ENCODE measurements around the gene EXOC2.

EXOC2 gene, protein sequence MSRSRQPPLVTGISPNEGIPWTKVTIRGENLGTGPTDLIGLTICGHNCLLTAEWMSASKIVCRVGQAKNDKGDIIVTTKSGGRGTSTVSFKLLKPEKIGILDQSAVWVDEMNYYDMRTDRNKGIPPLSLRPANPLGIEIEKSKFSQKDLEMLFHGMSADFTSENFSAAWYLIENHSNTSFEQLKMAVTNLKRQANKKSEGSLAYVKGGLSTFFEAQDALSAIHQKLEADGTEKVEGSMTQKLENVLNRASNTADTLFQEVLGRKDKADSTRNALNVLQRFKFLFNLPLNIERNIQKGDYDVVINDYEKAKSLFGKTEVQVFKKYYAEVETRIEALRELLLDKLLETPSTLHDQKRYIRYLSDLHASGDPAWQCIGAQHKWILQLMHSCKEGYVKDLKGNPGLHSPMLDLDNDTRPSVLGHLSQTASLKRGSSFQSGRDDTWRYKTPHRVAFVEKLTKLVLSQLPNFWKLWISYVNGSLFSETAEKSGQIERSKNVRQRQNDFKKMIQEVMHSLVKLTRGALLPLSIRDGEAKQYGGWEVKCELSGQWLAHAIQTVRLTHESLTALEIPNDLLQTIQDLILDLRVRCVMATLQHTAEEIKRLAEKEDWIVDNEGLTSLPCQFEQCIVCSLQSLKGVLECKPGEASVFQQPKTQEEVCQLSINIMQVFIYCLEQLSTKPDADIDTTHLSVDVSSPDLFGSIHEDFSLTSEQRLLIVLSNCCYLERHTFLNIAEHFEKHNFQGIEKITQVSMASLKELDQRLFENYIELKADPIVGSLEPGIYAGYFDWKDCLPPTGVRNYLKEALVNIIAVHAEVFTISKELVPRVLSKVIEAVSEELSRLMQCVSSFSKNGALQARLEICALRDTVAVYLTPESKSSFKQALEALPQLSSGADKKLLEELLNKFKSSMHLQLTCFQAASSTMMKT

DNA sequence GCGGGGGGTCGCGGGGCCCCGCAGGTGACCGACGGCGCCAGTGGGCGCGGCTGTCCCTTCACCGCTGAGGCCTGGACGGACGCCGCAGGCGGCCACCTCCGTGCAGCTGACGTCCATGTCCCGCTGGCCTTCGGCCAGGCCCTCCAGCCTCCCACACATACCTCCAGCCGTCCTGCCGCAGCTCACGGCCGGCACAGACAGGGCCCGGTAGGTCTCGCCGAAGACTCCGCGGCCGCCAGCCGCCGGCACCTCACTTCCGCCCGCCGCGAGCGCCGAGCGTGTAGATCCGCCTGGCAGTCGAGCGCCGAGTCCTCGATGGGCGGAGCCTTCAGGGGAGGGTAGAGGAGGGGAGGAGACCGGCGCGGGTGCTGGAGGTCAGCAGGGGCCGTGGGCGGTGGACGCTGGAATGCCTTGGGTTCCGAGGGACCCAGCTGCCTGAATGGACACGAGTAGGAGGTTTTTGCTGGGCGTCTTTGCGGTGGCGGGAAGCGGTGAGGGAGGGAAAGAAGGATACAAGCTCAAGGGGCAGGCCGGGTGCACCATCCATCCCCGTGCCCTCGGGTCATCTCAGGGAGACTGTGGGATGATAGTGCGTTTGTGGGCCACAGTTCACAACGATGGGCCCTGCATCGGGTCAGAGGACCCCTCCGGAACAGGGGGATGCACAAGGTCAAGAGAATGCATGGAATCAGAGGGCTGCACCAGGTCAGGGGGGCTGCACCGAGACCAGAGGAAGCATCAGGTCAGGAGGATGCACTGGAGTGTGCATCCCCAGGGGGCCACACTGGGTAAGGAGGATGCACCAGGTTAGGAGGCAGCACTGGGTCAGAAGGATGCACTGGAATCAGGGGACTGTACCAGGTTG lies at the start of gene EXOC2:
Gene EXOC2, minus strand, starts transcription at position 282 of the 865 bp plus-strand sequence. CDS start 55,321 bp downstream, outside the sequence.
- DNase-seq (ENCODE audit: low spot score) = peak; percentile 83

DNA sequence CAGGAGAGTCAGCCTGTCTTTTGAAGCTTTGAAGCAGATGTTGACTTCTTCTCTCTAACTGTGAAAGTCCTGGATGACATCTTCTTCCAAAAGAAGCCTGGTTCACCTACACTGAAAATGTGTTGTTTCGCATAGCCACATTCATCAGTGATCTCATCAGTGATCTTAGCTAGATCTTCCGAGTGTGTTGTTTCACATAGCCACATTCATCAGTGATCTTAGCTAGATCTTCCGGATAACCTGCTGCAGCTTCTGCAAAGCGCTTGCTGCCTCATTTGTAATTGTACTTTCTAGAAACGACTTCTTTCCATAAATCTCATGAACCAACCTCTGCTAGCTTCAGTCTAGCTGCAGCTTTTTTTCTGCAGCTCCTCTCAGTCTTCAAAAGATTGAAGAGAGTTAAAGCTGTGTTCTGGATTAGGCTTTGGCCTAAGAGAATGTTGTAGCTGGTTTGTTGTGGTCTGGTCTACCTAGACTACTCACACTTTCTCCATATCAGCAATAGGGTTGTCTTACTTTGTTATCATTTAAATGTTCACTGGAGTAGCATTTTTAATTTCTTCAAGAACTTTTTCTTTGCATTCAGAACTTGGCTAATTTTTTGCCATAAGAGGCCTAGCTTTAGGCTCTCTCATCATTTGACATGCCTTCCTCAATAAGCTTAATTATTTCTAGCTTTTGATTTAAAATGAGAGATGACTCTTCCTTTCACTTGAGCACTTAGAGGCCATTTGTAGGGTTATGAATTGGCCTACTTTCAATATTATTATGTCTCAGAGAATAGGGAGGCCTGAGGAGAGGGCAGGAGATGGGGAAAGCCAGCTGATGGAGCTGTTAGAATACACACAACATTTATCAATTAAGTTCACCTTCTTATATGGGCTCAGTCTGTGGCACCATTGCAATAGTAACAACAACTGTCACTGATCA lies 48.7 kb upstream of the EXOC2 start:
- no peak for DNase-seq (ENCODE audit: low spot score)

DNA sequence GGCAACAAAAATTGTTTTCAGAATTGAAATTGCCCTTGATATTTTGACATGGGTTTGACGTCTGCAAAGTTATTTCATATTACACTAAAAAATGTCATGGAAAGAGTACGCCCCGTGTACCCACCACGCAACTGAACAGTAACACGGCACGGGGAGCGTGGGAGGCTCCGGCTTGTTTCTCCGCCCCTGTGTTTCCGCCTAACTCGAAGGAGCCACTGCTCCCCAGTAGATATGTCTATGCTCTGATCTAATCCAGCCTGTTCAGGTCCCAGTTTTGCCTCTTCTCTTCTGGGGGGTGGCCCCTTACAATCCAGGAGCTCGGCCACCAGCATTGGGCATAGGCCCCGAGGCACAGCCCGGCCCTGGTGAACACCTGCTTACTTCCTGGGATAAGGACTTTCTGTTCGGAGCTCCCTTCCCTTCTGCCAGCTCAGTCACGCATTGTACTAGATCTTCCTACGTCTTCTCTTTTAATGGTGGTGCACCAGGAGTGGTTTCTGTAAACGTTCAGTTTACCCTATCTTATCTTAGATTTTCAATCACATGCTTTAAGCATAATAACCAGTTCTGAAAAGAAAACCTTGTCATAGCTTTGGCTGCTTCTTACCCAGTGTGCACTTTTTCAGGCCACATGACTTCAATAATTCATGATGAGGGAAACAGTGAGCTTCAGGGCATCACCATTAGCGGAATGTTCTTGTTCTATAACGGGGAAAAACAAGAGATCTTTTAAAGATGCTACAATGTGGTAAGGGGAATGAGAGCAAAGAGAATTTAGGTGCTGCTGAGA lies 43.9 kb upstream of the EXOC2 start:
- no peak for DNase-seq (ENCODE audit: low spot score)

DNA sequence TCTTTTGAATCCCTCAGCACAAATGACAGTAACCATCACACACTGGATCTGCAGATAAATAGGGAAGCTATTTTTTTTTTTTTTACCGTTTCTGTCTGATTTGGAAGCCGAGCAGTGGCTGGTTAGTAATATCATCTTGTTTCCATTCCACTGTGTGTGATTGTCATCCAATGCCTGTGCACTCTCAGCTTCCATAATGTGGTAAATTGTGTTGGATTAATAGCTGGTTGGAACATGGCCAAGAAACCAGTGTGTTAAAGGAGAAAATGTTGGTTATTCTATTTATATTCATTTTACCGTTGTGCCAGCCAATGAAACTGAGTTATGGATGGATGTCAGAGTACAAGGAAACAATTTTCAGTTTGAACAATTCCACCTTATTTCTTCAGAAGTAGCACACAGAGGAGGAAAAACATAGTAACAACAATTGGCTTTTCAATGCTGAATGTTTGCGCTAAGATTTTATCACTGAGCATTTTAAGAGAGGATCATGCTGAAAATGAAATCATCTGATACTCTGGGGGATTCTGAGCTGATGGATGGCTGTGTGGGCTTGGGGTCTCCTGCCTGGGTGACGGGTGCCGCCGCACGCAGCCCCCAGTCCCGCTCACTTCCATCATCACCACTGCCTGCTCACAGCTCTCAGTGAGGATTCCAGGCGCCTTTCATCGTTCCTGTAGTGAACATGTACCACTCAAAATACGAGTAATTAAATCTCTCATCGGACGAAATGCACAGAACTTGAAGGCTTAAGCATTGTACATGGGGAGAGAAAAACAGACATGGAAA lies 40.7 kb upstream of the EXOC2 start:
- DNase-seq (ENCODE audit: low spot score) = no peak

DNA sequence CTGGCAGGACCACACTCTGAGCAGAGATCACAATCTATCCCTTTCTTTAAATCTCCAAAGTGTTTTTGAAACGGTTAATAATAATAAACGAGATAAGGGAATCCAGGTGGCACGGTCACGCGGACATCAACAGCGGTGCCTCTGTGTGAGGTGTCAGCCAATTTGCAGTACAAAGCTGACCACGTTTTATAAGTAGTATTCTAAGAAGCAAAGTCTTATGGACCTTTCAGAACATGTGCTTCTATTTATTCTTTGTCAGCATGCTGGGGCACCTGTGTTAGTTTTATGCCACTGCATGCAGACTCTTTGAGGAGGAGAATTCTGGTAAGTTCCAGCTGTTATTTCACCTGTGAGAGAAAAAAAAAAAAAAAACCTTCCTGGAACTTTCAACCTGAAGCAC lies 39.0 kb upstream of the EXOC2 start:
- DNase-seq (ENCODE audit: low spot score) = no peak

DNA sequence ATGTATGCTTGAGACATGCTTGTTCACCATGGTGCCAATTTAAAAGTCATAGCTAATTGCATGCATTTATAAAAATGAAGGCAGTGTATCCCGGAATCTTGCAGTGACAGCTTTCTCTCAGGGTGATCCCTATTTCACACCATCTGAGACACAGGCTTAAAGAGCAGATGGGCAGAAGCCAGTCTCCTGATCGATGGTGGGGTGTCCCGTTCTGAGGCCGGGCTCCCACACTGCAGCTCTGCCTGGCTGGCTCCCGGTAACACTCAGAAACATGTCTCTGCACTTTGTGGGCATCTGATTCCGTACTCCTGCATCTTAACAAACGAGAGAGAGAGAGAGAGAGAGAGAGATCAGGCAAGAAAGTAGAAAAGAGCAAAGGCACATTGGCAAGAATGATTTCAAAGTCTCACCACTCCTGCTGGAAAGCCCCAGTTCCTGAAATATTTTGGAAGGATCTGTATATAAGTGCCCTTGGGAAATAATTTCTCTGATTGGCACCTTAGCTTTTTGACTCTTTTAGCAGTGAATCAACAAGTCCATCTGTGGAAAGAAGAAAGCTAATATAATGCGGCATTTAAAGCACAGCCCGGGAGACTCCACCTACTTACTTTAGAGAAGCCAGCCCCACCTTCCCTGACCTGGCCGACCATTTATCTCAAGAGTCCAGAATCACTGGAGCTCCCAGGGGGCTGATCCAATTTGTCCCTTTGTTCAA lies 36.8 kb upstream of the EXOC2 start:
- DNase-seq (ENCODE audit: low spot score) = no peak

DNA sequence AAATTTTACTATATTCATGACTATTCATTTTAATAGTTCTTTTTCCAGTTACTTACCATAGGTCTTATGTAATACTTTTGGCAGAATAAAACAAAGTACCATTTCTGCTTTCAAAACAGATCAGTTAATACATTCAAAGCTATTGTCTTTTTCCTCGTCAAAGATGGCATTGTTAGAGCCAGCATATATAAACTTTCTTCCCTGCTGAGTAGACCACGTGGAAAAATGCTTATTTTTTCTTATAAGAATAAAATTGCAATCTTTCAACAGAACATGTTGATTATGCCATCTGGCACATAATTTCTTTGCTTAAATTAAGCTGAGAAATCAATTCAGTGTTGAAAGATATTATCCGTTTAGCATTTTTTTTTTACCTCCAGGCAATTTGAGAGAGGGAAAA lies 34.9 kb upstream of the EXOC2 start:
- DNase-seq (ENCODE audit: low spot score) = no peak

DNA sequence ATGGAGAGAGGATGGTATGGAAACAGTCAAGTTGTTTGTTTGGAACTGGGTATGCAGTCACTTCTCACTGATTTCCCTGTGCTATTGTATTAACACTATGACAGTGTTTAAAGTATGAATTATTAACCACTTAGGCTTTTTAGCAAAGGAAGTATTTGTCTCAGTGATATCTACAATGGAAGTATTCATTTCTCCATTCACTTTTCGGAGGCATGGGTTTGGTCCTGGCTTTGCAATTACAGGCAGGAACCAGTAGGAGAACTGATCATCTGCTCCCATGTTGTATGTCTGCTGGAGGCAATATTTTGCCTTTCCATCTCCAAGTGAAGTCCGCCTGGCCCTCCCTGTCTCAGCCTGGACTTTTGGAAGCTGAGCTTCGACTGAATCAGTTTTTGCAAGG lies 30.6 kb upstream of the EXOC2 start:
- no peak for DNase-seq (ENCODE audit: low spot score)

DNA sequence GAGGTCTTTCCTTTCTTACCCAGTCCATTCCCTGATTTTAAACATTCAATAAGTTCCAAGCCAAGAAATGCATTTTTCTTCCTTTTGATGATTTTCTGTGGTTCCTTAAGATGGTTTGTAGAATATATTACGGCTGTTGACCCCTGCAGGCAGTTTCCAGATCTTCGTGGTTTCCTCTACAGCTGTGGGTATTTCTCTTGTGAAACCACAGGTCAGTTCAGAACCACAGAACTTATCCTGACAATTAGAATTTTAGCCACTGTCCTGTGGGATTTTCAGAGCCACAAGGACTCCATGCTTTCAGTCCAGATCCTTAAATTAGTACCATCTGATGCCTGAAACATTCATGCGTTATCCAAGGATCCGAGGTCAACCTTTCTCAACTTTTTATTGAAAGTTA lies 29.7 kb upstream of the EXOC2 start:
- DNase-seq (ENCODE audit: low spot score) = no peak

DNA sequence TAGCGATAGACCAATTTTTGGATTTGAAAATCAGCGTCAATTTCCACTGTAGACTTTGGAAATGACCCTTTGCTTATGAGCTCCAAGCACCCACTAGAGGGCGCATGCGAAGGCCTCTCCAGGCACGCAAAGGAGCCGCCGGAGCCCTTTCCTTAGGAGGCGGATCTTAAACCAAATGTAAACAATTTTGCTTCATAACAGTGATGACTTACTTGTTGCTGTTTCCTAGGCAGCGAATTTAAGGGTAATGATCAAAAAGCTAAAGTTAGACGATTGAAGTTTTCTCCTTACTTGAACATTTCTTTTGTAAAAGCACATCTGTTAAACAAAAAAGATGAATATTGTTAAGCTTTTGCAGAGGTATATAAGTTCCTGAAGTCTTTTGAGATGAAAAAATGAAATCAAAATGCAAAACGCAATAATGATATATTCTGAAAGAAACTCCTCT lies 29.2 kb upstream of the EXOC2 start:
- peak; percentile 77 for DNase-seq (ENCODE audit: low spot score)

DNA sequence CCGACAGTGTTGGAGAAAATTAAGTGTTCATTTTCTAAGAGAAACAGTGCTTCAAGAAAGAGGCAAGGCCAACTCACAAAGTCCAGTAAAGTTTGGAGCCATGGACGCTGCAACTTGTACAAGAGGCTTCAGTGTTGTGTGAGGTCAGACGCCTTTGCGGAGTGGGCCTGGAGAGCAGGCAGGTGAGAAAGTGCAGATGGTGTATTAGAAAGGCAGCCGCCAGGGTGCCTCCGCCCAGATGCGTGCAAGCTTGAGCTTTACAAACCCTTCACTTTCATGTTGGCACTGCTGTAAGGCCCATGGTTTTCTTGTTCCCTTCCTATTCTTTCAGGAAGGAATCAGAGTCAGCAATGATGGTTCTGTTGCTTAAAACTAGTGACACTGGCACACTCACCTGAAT lies 25.4 kb upstream of the EXOC2 start:
- no peak for DNase-seq (ENCODE audit: low spot score)

DNA sequence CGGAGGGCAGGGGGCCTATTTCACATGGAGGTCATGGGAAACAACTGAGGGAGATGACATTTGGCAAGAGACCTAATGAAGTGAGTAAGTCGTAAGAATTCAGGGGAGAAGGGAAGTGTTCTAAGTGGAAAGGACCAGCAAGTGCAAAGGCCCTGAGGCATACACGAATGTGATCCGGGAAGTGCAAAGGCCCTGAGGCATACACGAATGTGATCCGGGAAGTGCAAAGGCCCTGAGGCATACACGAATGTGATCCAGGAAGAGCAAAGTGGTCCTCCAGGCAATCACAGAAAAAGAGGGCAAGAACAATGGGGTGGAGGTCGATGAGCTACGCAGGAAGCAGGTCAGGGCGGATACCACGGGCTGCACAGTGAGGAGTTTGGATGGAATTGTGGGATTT lies 24.2 kb upstream of the EXOC2 start:
- DNase-seq (ENCODE audit: low spot score) = no peak

DNA sequence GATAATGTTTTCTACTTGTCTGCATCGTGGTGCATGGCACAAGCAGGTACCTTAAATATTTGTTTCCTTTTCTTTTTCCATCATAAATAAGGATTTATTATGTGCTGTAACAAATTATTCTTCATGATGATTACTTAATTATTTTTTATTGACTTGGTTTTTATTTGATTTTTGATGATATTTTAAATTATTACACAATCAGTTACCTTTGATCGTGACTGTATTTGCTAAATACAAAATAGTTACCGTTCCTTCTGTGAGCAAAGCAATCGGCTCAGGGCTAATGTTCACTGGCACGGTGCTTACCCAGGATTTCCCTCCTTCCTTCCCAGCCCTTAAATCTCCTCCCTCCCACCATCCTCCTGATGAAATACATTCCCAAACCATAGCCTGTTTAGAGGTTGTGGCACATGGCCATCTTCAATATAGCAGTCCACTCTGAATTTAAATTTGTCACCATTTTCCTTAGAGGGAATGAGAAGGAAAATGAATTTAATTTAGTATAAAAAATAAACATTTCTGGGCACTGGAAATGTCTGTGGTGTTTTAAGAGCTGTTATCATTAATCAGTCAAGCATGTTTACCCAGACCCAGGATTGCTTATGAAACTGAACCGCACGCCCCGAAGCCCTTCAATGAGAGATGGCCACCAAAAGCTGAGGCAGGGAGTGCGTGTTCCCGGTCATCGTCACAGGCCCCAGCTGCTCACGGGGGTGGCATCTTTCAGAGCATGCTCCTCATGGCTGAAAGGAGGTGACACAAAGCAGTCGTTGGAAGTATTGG lies 23.0 kb upstream of the EXOC2 start:
- no peak for DNase-seq (ENCODE audit: low spot score)

DNA sequence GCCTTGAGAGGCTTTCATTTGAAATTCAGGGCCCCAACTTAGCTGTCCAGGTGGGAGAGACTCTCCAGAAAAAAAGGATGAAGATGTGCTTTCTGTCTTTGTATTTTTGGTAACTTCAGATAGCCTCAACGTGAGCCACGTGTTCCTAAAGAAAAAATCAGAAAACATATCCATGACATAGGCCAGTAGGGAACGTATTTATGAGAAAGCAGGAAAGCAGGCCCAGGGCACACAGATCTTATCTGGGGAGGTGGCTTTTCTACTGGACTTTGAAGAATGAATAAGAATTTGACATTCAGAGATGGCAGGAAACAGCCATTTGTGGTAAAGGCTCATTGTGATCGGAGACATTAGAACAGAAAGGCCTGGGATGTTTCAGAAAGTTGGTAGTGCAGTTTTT lies 21.2 kb upstream of the EXOC2 start:
- DNase-seq (ENCODE audit: low spot score) = no peak

DNA sequence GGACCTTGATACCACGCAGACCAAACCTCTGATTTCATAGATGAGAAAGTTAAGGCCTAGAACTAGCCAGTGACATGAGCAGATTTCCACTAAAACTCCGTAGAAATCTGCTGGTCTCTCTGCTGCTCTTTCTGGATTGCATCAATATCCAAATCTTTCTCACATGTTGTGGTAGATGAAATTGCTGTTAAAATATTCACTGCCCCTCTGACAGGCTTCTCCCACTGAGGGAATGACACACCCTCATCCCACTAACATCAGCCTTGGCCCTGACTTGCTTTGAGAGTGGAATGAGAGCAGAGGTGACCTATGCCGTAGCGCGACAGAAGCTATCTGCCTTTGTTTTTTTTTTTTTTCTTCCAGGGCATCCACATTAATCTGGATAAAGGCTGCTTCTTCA lies 20.4 kb upstream of the EXOC2 start:
- DNase-seq (ENCODE audit: low spot score) = no peak

DNA sequence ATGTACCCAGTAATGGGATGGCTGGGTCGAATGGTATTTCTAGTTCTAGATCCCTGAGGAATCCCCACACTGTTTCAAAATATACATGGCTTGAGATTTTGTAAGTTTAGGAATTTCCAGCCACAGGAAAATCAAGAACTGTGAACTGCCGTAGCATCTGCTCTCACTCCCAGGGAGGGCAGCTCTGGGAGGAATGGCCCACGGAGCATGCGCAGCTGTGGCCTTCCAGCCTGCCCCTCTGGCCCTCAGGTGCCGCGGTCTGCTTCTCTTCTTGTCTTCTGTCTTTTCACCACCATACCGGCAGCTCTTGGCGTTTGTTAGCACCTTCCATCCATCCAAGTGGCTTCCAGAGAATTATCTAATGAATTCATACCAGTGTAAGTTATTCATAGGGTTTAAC lies 19.9 kb upstream of the EXOC2 start:
- no peak for DNase-seq (ENCODE audit: low spot score)

DNA sequence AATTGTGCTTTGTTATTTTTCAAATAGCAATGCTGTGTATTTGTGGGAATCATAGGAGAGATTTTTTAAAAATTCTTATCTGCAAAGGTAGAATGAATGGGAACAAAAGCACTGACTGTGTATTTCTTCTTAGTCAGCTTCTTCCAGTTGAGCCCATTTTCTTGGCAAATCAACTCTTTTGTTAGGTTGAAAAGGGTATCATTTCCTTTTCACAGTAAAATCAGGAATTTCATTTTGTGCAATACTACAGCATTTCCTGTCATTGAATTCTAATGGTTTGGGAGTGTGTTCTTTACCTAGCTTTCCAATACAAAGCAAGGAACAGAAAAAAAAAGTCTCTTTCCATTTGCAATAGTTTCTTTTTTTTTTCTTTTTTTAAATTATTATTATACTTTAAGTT lies 19.0 kb upstream of the EXOC2 start:
- no peak for DNase-seq (ENCODE audit: low spot score)

Data from CD4-positive, alpha-beta T cell treated with Interleukin-2 at 100 ng/mL for 4 hours (primary cell).